HCT116 (cell line): ENCODE measurements around the gene ASNSD1. TPM values are rescaled to one million over a fixed set of nuclear protein-coding genes. Genes with fewer than 3 reads are reported as not detected.

Experiments used
- ATAC-seq: fragments of 200-7000 bp; cut with Tn5 transposase; 2 replicates; pipeline ENCODE4 v1.9.1; 2020; ENCODE audit warnings: mild to moderate bottlenecking, moderate library complexity
- BruUV-seq: library from RNA; stranded (reverse); fragments of 400-500 nt; replicated peaks from 2 replicates; lab custom pipeline; 2021; lab: Mats Ljungman, UMichigan
- CTCF ChIA-PET: fragments of 300-600 bp; sonication (Branson Sonifier 250); formaldehyde crosslinking; loops from one replicate; lab custom pipeline; 2021; ENCODE audit warnings: antibody characterized with exemption; lab: Charles Lee
- POLR2A ChIA-PET: fragments of 300-600, 350-600 bp; sonication (Branson Sonifier 250); formaldehyde crosslinking; loops from one replicate; lab custom pipeline; 2021; ENCODE audit warnings: antibody characterized with exemption; lab: Charles Lee
- RAD21 ChIA-PET, 2 experiments: fragments of 300-600 bp; sonication (Branson Sonifier 250); formaldehyde crosslinking; loops; one replicate each; lab custom pipeline; 2023; ENCODE audit warnings: low total read pairs in 2 of 2; ENCODE audit not compliant: uncharacterized antibody in 2 of 2, unreplicated experiment in 2 of 2, low non-redundant PET in 1 of 2; lab: Charles Lee
- DNase-seq: peaks from one replicate; pipeline ENCODE4 v3.0.0-alpha.2; 2010; ENCODE audit warnings: low read depth, low spot score
- H2AFZ ChIP-seq: fragments of 200-600 bp; shearing (Covaris generic), sonication (generic); 2 replicates; pipeline ENCODE4 v1.6.1; 2017; ENCODE audit warnings: low read depth, mixed run types, mixed read lengths, antibody characterized with exemption, low read length; ENCODE audit not compliant: poor library complexity, severe bottlenecking
- H3K27ac ChIP-seq: 2 replicates; pipeline ENCODE4 v1.5.1; 2012; ENCODE audit warnings: low read depth, low read length
- H3K27me3 ChIP-seq: fragments of 200-600 bp; sonication (generic); 2 replicates; pipeline ENCODE4 v1.6.1; 2016; ENCODE audit warnings: mixed run types, low read length, mixed read lengths; ENCODE audit not compliant: insufficient read depth
- H3K36me3 ChIP-seq, 2 experiments: fragments of 200-500 bp in 1 of 2; fragments of 200-600 bp in 1 of 2; sonication (Bioruptor generic) in 1 of 2; sonication (generic) in 1 of 2; 2 replicates each; pipeline versions ENCODE4 v1.5.1 to v1.6.1; 2014 to 2016; ENCODE audit warnings: low read length in 2 of 2, inconsistent platforms in 1 of 2, mixed read lengths in 1 of 2, mixed run types in 1 of 2; ENCODE audit not compliant: insufficient read depth in 2 of 2, control insufficient read depth in 1 of 2
- H3K4me1 ChIP-seq, 2 experiments: fragments of 200-600 bp in 1 of 2; sonication (generic) in 1 of 2; 2 replicates each; pipeline versions ENCODE4 v1.5.1 to v1.6.1; 2012 to 2017; ENCODE audit warnings: low read length in 2 of 2, inconsistent platforms in 1 of 2, mild to moderate bottlenecking in 1 of 2, mixed read lengths in 1 of 2, mixed run types in 1 of 2, moderate library complexity in 1 of 2; ENCODE audit not compliant: insufficient read depth in 2 of 2, control insufficient read depth in 1 of 2
- H3K4me2 ChIP-seq: fragments of 200-600 bp; sonication (generic); 2 replicates; pipeline ENCODE4 v1.6.1; 2017; ENCODE audit warnings: mixed run types, low read length, mixed read lengths
- H3K4me3 ChIP-seq, 2 experiments: fragments of 200-600 bp in 1 of 2; sonication (generic) in 1 of 2; replicated peaks in 1 of 2; 2 replicates each; pipeline ENCODE4 v1.5.1; 2011 to 2016; ENCODE audit warnings: low read length in 2 of 2, control low read depth in 1 of 2, low read depth in 1 of 2, mild to moderate bottlenecking in 1 of 2, mixed read lengths in 1 of 2, mixed run types in 1 of 2
- H3K79me2 ChIP-seq: fragments of 200-600 bp; sonication (generic); 2 replicates; pipeline ENCODE4 v1.6.1; 2017; ENCODE audit warnings: mild to moderate bottlenecking, mixed run types, low read length, moderate library complexity, mixed read lengths; ENCODE audit not compliant: insufficient read depth
- H3K9ac ChIP-seq: fragments of 200-600 bp; sonication (generic); 2 replicates; pipeline ENCODE4 v1.6.1; 2016; ENCODE audit warnings: low read length, mixed read lengths
- H3K9me2 ChIP-seq: fragments of 200-600 bp; sonication (generic), shearing (Covaris generic); 2 replicates; pipeline ENCODE4 v1.6.1; 2017; ENCODE audit warnings: mixed run types, mild to moderate bottlenecking, moderate library complexity; ENCODE audit not compliant: insufficient read depth
- H3K9me3 ChIP-seq, 2 experiments: fragments of 200-500 bp in 1 of 2; fragments of 200-600 bp in 1 of 2; sonication (Bioruptor generic) in 1 of 2; sonication (generic) in 1 of 2; 2 replicates each; pipeline ENCODE4 v1.6.1; 2014 to 2017; ENCODE audit warnings: low read length in 2 of 2, mixed read lengths in 2 of 2, inconsistent platforms in 1 of 2, low read depth in 1 of 2, mild to moderate bottlenecking in 1 of 2, mixed run types in 1 of 2, moderate library complexity in 1 of 2; ENCODE audit not compliant: control insufficient read depth in 1 of 2, insufficient read depth in 1 of 2
- H4K20me1 ChIP-seq: fragments of 200-600 bp; sonication (generic), shearing (Covaris generic); 2 replicates; pipeline ENCODE4 v1.6.1; 2017; ENCODE audit warnings: mixed run types, mild to moderate bottlenecking, moderate library complexity; ENCODE audit not compliant: insufficient read depth
- EZH2 ChIP-seq: fragments of 200-600 bp; sonication (generic); IDR thresholded peaks from 2 replicates; pipeline ENCODE4 v1.6.1; 2017; ENCODE audit warnings: antibody characterized with exemption, mixed run types
- RAD21 ChIP-seq: IDR thresholded peaks from 2 replicates; pipeline ENCODE4 v1.6.1; 2012; ENCODE audit warnings: low read depth, mild to moderate bottlenecking
- intact Hi-C: fragments of 100-400 bp; cut with micrococcal nuclease; formaldehyde crosslinking; loops from 2 replicates; pipeline ENCODE4 v1.10.0; 2022
- total RNA-seq: library from RNA; stranded (reverse); gene quantifications from one replicate; pipeline ENCODE4 v1.2.1, GENCODE V29; 2021; ENCODE audit not compliant: unreplicated experiment
- TF ChIP-seq, protein P1 (sequence below), 3 experiments: fragments of 200-600 bp in 1 of 3; sonication (generic) in 1 of 3; IDR thresholded peaks in 2 of 3; conservative IDR thresholded peaks in 1 of 3; 2 replicates each; pipeline ENCODE4 v1.5.1; 2012 to 2017; ENCODE audit warnings: low read depth in 2 of 3, low read length in 2 of 3, antibody characterized with exemption in 1 of 3, borderline replicate concordance in 1 of 3, control low read depth in 1 of 3, mild to moderate bottlenecking in 1 of 3, mixed read lengths in 1 of 3, mixed run types in 1 of 3, moderate library complexity in 1 of 3; ENCODE audit not compliant: insufficient read depth in 1 of 3

ASNSD1 gene
- total RNA-seq, 1 experiment from 2014 or later = 33.6 TPM

DNA sequence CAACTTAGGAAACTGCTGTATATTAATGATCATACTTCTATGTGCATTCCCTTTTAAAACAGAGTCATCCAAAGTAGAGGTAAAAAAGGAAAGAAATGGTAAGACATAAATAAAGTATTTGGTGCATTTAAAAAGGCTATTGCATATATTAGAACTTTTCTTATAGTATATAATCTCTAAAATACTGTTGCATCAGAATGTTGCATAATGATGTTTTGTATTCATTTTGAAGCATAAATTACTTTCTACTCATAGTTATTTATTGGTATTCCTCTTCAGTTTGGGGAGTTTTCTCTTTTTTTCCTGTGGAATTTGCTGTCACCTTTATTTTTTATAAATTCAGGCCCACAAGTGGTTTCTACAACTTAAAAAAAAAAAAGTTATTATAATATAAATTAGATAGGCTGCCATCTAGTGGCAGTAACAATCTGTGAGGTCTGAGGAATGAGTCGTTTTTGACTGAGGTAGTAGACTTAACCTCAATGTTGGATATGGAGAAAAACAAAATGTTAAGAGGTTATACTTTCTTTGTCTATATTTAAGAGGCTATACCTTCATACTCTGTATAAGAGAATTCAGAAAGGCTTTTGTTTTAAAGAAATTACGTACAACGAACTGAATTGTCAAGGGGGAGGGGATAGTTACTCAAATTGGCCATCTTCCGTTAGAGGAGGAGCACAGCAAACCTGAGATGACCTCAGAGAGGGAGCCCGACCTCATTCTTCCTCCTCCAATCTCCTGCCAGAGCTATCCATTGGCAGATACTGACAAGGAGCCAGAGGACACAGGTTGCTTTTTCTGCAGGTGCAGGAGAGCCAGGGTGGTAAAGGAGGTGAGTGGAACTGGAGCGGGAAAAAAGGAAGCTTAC is 37.0 kb downstream of the ASNSD1 start:
- peak; percentile 80 for ATAC-seq
- H2AFZ ChIP-seq = no peak overlapping the region

More for the DNA sequence above, 37.0 kb downstream of the ASNSD1 start:
- Histone ChIP-seq H3K27me3 (no peaks in the 10 kb centered on the region), H3K4me3 (no peak overlapping the region), H3K9me3 (no peaks in the 10 kb centered on the region), H3K79me2 (no peaks in the 10 kb centered on the region), H3K36me3 (no peaks in the 10 kb centered on the region), H3K27ac (no peak overlapping the region), H3K9ac (no peak overlapping the region), H3K4me2 (peak overlapping the region; percentile 18; the same call in 1 of the 2 replicates), H3K4me1 (peaks cover 0 to 3% of the 10 kb centered on the region in 2 experiments; a peak in 1 of 4 replicates), H4K20me1 (no peaks in the 10 kb centered on the region; the same call in 1 of the 2 replicates), H3K9me2 (no peaks in the 10 kb centered on the region)
- CTCF ChIA-PET = interaction anchor here (1.0 to 1.1 kb wide), 3 partner anchors 14 to 39 kb away, joined by 3 to 8 read pairs (median 4); no protein-coding TSS in a partner anchor
- RAD21 ChIA-PET = interaction anchor here in 1 of 2 experiments (0.9 kb wide), 1 partner anchor 37 kb away, joined by 6 read pairs; the partner anchor contains the start of gene ASNSD1
- POLR2A ChIA-PET = no interaction called here
- peak; percentile 38; the same call in 1 of the 2 replicates for TF ChIP-seq RAD21
- no peak for TF ChIP-seq EZH2
- TF ChIP-seq, protein P1, sequence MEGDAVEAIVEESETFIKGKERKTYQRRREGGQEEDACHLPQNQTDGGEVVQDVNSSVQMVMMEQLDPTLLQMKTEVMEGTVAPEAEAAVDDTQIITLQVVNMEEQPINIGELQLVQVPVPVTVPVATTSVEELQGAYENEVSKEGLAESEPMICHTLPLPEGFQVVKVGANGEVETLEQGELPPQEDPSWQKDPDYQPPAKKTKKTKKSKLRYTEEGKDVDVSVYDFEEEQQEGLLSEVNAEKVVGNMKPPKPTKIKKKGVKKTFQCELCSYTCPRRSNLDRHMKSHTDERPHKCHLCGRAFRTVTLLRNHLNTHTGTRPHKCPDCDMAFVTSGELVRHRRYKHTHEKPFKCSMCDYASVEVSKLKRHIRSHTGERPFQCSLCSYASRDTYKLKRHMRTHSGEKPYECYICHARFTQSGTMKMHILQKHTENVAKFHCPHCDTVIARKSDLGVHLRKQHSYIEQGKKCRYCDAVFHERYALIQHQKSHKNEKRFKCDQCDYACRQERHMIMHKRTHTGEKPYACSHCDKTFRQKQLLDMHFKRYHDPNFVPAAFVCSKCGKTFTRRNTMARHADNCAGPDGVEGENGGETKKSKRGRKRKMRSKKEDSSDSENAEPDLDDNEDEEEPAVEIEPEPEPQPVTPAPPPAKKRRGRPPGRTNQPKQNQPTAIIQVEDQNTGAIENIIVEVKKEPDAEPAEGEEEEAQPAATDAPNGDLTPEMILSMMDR (IDR thresholded peaks at IDR 0.05 in 2 of 3, conservative IDR thresholded peaks at IDR 0.05 in 1 of 3; ENCODE audit: borderline replicate concordance in 1 of 3, insufficient read depth in 1 of 3, low read depth in 2 of 3, low read length in 2 of 3) = peak; percentile 42 to 67 (median 54); a peak in 5 of 6 replicates
- intact Hi-C loops = loop anchor here (1.0 kb wide), 1 partner anchor 37 kb away; the partner anchor contains the start of gene ASNSD1
- BruUV-seq = no TSS peak
- DNase-seq = peak; percentile 41
